GM13977 (cell line): ENCODE results near the gene ATP1A4.

ENCODE experiments used
- DNase-seq: peaks from one replicate; pipeline ENCODE4 v3.0.0; 2012; ENCODE audit warnings: low spot score
- in situ Hi-C: fragments of 300-500 bp; cut with MboI; formaldehyde crosslinking; loops from one replicate; pipeline ENCODE4 v1.12.0; 2022; ENCODE audit warnings: low sequenced_read_pairs, low pct_unique_long_range_greater_than_20kb, mixed read lengths, inconsistent platforms; ENCODE audit not compliant: unreplicated experiment
- TF ChIP-seq, protein P1 (sequence below): IDR thresholded peaks from 2 replicates; pipeline ENCODE4 v1.5.1; 2012; ENCODE audit warnings: mild to moderate bottlenecking, control low read depth; ENCODE audit not compliant: insufficient read depth; ENCODE audit errors: extremely low read depth, missing control alignments

Gene ATP1A4

DNA sequence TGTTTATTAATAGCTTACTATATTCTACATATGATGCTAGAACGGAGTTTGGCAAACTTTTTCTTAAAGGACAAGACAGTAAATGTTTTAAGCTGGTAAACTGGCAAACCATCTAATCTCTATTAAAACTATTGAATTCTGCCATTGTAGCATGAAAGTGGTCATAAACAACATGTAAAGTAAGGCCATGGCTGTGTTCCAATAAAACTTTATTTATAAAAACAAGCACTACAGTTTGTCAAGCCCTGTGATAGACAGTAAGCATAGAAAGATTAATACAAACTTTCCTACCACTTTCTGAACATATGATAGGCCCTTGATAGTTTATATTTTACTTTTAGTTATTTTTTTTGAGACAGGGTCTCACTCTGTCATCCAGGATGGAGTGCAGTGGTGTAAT, 76.2 kb downstream of the ATP1A4 start:
- no peak for DNase-seq
- in situ Hi-C loops: no loop called here
- TF ChIP-seq, protein P1, sequence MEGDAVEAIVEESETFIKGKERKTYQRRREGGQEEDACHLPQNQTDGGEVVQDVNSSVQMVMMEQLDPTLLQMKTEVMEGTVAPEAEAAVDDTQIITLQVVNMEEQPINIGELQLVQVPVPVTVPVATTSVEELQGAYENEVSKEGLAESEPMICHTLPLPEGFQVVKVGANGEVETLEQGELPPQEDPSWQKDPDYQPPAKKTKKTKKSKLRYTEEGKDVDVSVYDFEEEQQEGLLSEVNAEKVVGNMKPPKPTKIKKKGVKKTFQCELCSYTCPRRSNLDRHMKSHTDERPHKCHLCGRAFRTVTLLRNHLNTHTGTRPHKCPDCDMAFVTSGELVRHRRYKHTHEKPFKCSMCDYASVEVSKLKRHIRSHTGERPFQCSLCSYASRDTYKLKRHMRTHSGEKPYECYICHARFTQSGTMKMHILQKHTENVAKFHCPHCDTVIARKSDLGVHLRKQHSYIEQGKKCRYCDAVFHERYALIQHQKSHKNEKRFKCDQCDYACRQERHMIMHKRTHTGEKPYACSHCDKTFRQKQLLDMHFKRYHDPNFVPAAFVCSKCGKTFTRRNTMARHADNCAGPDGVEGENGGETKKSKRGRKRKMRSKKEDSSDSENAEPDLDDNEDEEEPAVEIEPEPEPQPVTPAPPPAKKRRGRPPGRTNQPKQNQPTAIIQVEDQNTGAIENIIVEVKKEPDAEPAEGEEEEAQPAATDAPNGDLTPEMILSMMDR: no peak

DNA sequence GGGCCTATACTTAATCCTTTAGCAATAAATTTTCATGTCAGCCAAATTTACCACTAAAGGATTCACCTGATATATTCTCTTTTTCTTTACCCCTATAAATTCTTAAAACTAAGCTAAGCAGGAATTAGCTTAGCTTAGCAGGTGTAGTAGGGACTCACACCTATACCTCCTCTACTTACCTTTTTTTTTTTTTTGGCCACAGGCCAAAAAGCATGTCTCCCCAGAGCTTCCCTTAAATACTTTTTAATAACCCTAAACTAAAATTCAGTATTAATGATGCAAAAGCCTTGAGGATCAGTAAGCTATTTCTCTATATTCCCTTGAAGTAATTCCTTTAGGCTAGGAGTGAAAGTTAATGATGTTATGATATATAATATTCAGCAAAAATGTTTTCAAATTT, 77.0 kb downstream of the ATP1A4 start:
- DNase-seq: no peak
- TF ChIP-seq, protein P1: no peak
- in situ Hi-C loops: no loop called here

DNA sequence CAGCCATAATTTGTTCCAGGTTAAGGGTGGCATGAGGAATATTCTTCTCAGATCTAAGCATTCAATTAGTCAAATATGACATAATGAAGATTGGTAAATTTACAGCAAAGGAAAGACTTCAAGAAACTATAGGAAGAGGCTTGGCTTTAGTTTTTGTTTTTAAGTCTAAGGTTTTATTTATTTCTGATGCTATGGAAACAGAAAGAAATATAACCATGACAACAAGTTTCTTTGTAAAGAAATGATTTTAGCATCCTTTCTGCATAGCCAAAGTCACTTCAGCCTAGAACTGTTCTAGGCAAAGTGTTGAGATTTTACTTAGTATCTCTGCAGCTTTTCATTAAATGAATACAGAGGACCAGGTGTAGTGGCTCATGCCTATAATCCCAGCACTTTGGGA, 81.5 kb downstream of the ATP1A4 start:
- DNase-seq: no peak
- in situ Hi-C loops: no loop called here
- TF ChIP-seq, protein P1: no peak
